NCI-H2196 (cell line): ENCODE measurements around the gene MATN1.

Experiments used
- DNase-seq: peaks from one replicate; lab custom pipeline; 2025; ENCODE audit not compliant: unreplicated experiment; lab: John Stamatoyannopoulos, UW

MATN1 gene

GRCh38 chr1:30745834-30746208, 22.4 kb upstream of the MATN1 start:
- no peak for DNase-seq

DNA sequence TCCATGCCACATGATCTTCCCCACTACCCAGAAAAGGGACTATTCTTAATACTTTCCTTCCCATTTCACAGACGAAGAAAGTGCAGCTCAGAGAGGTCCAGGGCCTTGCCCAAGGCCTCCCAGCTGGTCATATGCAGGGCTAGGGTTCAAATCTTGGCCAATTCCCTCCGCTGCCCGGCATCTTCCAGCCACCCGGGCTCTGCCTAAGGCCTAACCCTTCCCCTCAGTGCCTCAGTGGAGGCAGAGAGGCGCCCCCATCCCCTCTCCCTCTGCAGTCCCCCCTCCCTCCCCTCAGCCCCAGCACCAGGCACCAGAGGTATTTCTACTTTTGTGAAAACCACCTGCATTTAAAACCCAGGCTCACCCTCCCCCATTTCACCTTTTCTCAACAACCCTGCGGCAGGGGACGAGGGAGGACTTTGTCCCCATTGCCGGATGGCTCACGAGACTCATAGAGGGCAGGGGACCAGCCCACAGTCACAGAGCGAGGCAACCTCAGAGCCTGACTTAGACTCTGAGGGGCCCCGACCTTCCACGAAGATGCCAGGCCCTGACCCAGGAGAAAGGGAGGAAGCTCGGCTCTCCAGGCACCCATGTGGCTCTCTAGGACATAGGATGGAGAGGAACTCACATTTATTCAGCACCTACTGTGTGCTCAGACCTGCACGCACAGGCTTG, 21.9 kb upstream of the MATN1 start:
- DNase-seq: no peak

DNA sequence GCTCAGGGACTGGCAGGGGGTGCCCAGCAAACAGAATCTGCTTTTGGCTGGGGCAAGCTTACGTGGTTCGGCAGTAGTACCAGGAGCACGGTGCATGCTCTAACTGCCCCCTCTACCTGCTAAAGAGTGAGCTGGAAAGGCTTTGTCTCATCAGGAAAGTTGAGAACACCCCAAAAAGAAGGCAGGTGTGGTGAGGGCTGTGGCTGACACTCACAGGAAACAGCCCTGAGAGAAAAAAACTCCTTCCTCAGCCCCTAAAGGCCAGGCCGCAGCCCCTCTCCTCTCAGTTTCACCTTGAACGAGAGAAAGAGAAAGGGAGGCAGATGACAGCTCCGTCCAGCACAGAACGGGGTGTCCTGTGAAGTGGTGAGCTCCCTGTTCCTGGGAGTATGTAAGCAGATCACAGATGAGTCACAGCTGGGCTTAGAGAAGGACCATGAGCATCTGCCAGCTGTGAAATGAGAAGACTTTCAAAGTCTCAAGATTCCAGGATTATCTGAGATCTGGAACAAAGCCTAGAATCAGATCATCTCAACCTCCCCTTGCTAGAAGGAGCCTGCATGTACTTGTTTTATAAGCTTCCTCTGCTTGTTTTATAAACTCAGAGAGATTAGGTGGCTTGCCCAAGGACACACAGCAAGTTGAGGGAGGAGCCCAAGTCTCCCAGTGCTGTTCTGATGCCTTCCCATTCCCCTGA, 20.8 kb upstream of the MATN1 start:
- DNase-seq: no peak

DNA sequence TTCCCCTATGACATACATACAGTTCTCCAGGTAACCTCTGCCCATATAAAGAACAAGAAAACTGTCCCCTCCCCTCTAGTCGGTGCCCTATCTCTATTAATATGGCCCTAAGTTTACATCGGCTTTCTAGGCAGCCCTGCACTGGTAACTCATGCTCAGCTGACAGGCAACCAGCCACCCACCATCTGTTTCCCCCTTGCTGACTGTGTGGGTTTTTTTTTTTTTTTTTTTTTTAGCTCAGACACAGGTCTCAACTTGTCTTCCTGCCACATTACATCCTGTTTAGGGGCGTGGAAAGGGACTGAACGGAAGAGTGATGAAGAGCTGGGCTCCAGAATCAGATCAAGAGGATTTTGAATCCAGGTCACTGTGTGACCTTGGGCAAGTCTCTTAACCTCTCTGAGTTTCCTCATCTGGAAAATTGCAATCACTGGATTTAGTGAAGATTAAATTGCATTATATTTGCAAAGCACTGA, 20.2 kb upstream of the MATN1 start:
- no peak for DNase-seq

GRCh38 chr1:30742963-30743559, 19.7 kb upstream of the MATN1 start:
- no peak for DNase-seq

GRCh38 chr1:30742300-30742962, 19.0 kb upstream of the MATN1 start:
- no peak for DNase-seq

DNA sequence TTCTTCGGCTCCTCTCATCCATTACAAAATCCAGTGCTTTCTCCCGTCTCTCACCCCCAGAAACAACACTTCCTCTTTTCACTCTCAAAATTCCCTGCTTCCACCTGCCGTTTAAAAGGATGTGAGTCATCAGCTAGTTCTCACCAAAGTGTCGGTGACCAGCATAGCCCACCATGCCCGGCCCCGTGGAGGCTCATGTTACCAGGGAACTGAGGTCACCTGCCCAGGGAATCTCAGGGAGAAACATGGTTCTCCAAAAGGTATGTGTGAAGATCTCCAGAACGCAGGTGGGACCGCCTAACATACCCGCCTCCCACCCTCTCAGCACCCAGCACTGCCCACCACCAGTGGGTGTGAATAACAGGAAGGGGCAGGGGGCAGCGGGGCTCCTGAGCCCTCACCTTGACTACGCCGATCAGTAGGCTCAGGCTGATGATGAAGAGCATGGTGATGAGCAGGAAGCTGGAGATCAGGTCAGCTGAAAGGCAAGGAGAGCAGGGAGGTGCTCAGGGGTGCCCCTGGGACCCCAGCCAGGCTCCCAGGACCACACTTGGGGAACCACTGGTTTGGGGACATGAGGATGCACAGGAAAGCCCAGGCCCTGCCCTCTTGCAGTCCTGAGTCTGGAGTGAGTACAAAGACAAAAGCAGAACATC, 18.0 kb upstream of the MATN1 start:
- DNase-seq: no peak

GRCh38 chr1:30740251-30741238, 17.2 kb upstream of the MATN1 start:
- DNase-seq: no peak

DNA sequence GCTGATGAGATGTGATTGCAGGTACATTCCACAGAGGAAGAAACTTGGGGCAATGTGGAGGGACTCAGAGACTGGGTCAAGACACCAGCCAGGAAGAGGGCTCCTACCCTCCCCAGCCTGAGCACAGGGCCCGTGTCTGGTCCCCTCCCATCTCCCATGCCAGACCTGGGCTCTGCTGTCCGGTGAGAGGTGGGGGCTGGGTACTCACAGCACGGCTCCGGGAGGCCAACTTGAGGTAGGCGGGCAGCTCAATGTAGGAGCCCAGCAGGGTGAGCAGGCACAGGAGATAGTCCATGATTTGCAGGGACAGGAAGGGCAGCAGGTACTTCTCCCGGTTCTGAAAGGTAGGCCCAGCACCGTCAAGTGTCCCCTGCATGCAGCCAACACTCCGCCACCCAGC, 16.2 kb upstream of the MATN1 start:
- DNase-seq: no peak

- no peak for DNase-seq
Measured at GRCh38 chr1:30738715-30739559, 15.6 kb upstream of the MATN1 start.

- no peak for DNase-seq
Measured at GRCh38 chr1:30738040-30738714, 14.8 kb upstream of the MATN1 start.

DNA sequence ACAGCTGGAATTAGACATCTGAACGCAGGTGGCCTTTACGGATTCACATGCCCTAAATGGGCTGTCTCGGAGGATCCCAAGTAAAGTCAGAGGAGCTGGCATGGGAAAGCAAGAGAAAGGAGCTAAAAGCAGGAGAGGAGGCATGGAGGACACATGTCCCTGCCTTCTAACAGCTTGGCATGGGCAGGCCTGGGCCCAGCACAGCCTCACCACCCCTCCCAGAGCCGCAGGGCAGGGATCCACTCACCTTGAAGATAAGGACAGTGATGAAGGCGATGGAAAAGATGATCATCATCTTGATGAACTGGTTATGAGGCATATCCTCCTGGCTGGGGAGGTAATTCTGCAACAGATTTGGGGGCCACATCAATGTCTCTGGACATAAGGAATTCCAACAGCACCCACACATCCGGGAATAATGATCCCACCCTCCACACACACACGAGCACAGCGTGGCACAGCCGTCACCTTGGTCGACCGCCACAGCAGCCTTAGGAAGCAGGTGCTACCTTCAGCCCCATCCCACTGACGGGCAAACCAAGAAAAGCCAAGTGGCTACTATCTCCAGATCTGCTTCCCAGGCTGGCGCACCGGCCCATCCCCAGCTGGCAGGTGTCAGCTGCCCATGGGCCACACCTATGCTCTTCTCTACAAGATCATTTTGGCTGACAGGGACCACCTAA, 14.1 kb upstream of the MATN1 start:
- DNase-seq: no peak

GRCh38 chr1:30735668-30736498, 12.5 kb upstream of the MATN1 start:
- DNase-seq: no peak

DNA sequence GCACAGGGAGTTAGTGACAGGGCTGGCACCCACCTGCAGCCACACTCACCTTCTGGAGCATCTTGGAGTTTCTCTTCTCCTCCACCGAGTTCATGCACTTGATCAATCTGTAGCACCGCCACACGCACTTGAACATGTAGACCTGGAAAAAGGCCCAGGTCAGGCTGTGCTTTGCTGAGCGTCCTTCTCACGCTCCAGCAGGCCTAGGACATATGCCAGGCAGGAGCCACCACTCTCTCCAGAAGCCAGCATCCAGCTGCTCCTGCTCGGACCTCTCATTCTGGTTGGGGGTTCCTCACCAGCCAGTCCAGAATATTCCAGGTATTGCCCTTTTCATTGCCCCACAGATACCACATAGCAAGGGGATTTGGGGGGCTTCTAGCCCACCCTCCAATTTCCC, 11.7 kb upstream of the MATN1 start:
- peak; percentile 21 for DNase-seq

GRCh38 chr1:30734580-30734979, 11.2 kb upstream of the MATN1 start:
- DNase-seq: no peak

DNA sequence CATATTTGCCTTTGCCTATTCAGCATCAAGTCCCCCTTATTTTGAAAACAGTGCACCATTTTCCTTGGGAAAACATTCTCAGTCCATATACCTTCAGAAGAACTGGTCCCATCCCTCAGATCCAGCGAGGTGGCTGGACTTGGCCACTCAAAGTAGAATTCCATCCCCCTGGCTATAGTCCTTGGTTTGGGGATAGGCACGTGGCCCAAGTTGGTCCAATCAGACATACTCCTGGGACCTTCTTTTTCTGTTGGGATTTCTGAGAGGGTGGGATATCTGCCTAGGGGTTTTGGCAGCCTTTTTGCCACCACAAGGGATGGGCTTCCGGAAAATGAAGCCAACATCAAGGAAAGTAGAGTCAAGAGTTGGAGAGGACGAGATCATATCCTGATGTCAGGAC, 10.7 kb upstream of the MATN1 start:
- no peak for DNase-seq

DNA sequence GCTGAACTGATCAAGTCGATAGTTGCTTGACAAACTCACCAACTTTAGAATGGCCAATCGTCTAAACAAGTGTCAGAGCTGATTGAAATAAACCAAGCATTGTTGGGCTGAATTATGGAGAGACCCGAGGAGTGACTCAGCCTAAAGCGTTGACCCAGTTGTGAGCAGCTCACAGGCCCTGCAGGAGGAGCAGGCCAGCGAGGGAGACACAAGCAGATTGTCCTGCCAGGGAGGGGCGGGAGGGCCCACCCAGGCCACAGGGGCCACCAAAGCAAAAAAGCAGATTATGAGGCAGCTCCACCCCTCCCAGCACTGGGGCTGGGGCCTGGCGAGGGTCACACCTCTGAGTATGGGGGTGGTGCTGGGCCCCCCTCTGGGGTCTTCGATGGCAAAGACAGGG, 10.1 kb upstream of the MATN1 start:
- no peak for DNase-seq
